CD4-positive, alpha-beta T cell treated with Interleukin-4 for 1 hour (primary cell): ENCODE data around the gene PTTG1IP.

Source experiments
- DNase-seq, 2 donors: peaks; one replicate each; pipeline ENCODE4 v3.0.0-alpha.2; 2020 to 2022

PTTG1IP gene

GRCh38 chr21:44862869-44863685 is 10.4 kb downstream of the PTTG1IP start:
- DNase-seq = no peak

GRCh38 chr21:44858791-44859190 is 14.7 kb downstream of the PTTG1IP start:
- no peak for DNase-seq

GRCh38 chr21:44858291-44858690 is 15.2 kb downstream of the PTTG1IP start:
- no peak for DNase-seq

GRCh38 chr21:44857127-44857892 is 16.2 kb downstream of the PTTG1IP start:
- no peak for DNase-seq

GRCh38 chr21:44856131-44856530 is 17.4 kb downstream of the PTTG1IP start:
- no peak for DNase-seq

GRCh38 chr21:44855572-44855971 is 17.9 kb downstream of the PTTG1IP start:
- DNase-seq = no peak

GRCh38 chr21:44854664-44855446 is 18.6 kb downstream of the PTTG1IP start:
- peak in 1 of 2 donors; percentile 23 for DNase-seq

GRCh38 chr21:44854391-44854663 is 19.2 kb downstream of the PTTG1IP start:
- peak in 1 of 2 donors; percentile 41 for DNase-seq

GRCh38 chr21:44853601-44854390 is 19.7 kb downstream of the PTTG1IP start:
- no peak for DNase-seq

GRCh38 chr21:44850905-44851657 is 22.4 kb downstream of the PTTG1IP start:
- DNase-seq = no peak

GRCh38 chr21:44850208-44850800 is 23.2 kb downstream of the PTTG1IP start:
- DNase-seq = no peak

- DNase-seq = peak in 1 of 2 donors; percentile 24
Measured at GRCh38 chr21:44849616-44850130, 23.8 kb downstream of the PTTG1IP start.

GRCh38 chr21:44848821-44849521 is 24.5 kb downstream of the PTTG1IP start:
- DNase-seq = no peak

GRCh38 chr21:44847261-44848056 is 26.0 kb downstream of the PTTG1IP start:
- no peak for DNase-seq

GRCh38 chr21:44846485-44847260 is 26.8 kb downstream of the PTTG1IP start:
- DNase-seq = peak; percentile 29 to 68

- DNase-seq = no peak
Measured at GRCh38 chr21:44846224-44846484, 27.3 kb downstream of the PTTG1IP start.

GRCh38 chr21:44845418-44846223 is 27.9 kb downstream of the PTTG1IP start:
- DNase-seq = peak; percentile 47 to 50

GRCh38 chr21:44844256-44844655 is 29.2 kb downstream of the PTTG1IP start:
- DNase-seq = no peak
